ENCODE measurements around the gene FZD2. TPM values are rescaled to one million over a fixed set of nuclear protein-coding genes. Genes with fewer than 3 reads are reported as not detected.

The FZD2 gene
- polyA plus RNA-seq, 3 donors, result 30.7 to 48.9 (median 38.2) TPM

- DNase-seq, result no peak
Observed at GRCh38 chr17:44602970-44603369, 45.7 kb downstream of the FZD2 start.

DNA sequence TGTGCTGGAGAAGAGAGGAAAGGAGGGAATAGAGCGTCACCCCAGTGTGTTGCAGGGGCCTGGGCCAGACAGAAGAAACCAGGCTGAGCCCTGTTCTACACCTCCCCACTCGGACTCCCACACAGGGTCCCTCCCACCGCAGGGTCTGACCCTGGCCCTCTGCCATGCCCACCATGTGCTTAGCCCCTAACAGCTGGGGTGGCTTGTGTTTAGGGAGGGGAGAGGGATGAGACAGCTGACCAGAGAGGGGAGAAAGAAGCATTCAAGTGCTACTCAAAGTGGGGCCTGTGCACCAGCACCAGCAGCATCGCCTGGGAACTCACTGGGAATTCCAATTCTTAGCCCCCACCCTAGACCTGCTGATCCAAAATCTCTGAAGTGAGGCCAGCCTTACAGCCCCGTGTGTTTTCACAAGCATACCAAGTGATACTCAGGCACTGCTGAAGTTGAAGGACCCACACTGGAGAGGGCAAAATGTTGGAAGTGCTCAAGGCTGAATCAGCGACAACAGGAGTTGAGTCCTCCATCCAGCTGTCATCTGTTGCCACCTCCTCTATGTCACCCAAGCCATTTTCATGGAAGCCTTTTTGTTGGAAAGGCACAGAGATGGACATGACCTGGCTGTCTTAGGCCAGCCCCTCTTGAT is 47.0 kb downstream of the FZD2 start:
- DNase-seq, result no peak

DNA sequence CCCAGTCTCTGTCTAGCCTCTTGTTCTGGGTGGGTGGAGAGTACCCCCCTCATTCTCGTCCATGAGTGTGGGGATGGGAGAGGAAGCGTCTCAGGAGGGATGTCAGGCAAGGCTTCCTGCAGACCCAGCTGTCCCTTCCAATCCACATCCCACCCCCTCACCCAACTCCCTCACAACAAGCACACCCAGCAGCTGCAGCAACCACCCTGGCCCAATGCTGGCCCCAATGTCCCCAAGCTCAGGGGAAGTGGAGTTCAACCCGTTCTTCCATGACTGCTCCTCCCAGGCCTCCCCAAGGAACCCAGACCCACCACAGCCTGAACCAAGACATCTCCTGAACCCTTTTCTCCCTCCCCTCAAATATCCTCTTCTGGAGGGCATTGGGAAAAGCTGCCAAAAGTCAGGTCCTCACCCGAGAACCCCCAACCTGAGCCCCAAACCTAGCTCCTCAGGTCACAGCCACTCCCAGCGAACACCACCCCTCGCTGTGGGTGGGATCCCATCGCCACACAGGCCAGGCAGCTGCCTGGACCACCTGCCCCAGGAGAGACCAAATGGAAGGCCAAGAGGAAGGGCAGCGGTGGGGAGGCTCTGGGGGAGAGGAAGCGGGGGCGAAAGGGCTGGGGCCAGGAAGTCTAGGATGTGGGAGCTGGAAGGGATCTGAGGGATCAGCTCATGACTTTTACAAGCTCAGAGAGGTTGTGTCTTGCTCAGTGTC is 47.6 kb downstream of the FZD2 start:
- no peak for DNase-seq

DNA sequence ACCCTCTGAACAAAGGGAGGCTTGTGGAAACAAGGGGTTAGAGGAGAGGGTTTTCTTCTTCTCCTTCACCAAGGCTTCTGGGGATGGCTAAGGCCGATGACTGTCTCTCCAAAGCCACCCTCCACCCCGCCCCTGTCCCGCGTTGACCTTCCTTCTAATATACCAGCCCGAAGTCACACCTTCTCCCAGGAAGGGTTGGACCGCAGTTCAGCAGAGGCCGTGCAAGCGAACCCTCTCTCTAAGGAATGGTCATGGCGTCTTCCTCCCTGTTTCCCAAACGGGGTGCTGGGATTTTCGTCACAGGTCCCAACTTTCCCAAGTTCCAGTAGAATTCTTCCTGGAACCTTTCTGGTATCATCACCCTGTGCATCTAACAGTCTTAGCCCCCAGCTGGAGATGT is 49.4 kb downstream of the FZD2 start:
- no peak for DNase-seq

DNA sequence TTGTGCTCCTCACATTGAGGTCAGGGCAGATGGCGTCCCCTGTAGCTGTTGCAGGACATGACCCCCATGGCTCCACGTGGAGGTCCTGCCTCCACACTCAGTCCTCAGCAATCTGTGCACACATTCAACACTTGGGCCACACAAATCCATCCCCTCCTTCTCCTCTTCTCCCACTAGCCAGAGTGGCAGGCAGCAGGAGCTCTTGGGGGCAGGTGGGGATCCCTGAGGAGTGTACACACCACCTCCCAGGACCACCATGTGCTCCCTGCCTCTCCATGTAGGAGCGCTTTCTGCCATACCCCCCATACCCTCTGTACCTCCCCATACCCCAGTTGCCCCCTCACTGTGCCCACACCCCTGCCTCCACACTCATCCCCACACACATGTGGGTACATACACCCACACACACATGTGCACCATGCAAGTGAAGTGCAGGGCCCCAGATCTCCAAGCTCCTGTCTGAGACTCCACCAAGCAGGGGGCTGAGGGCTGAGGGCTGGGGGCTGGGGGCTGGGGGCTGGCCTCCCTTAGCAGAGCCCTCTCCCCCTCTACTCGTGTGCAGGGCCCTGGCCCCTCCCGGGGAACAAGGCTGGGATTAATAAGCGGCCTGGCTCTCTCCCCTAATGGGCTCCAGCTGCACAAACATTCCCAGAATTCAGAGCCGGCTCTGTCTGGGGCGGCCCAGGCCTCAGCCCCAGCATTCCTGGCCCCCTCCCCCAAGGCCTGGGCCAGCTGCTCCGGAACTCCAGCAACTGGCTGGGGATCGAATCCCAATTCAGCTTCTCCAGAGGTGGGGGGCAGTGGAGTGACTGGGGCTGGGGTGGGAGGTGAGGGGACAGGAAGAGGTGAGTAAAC is 50.8 kb downstream of the FZD2 start:
- DNase-seq, result peak; percentile 79

- DNase-seq, result no peak
Observed at GRCh38 chr17:44608727-44609435, 51.6 kb downstream of the FZD2 start.

GRCh38 chr17:44610331-44610730 is 53.0 kb downstream of the FZD2 start:
- peak; percentile 50 for DNase-seq

Other genes starting within 250 kb of the FZD2 start
- 1 to 10 TPM; 1.7 to 2.7 (median 1.7) TPM for gene RUNDC3A, start 248.9 kb upstream of the FZD2 start, polyA plus RNA-seq (ENCODE audit: insufficient read length in 3 of 3)
- gene SLC25A39, start 232.7 kb upstream of the FZD2 start, polyA plus RNA-seq (ENCODE audit: insufficient read length in 3 of 3), result 100 to 1,000 TPM; 107 to 135 (median 117) TPM
- gene GRN, start 212.2 kb upstream of the FZD2 start, polyA plus RNA-seq (ENCODE audit: insufficient read length in 3 of 3), result 100 to 1,000 TPM; 270 to 310 (median 292) TPM
- 10 to 100 TPM; 42.7 to 54.6 (median 49.1) TPM for gene FAM171A2, start 193.6 kb upstream of the FZD2 start, polyA plus RNA-seq (ENCODE audit: insufficient read length in 3 of 3)
- gene ITGA2B, start 167.8 kb upstream of the FZD2 start, polyA plus RNA-seq (ENCODE audit: insufficient read length in 3 of 3), result 1 to 10 TPM; 5.4 to 7.0 (median 5.5) TPM
- gene GPATCH8, start 54.1 kb upstream of the FZD2 start, polyA plus RNA-seq (ENCODE audit: insufficient read length in 3 of 3), result 10 to 100 TPM; 37.9 to 62.8 (median 59.8) TPM
- 1 to 10 TPM; 1.7 to 3.5 (median 3.3) TPM for gene MEIOC, start 99.0 kb downstream of the FZD2 start, polyA plus RNA-seq (ENCODE audit: insufficient read length in 3 of 3)
- 10 to 100 TPM; 33.7 to 34.4 (median 34.2) TPM for gene CCDC43, start 132.3 kb downstream of the FZD2 start, polyA plus RNA-seq (ENCODE audit: insufficient read length in 3 of 3)
- 10 to 100 TPM; 12.0 to 21.5 (median 18.5) TPM for gene DBF4B, start 151.2 kb downstream of the FZD2 start, polyA plus RNA-seq (ENCODE audit: insufficient read length in 3 of 3)
- gene ADAM11, start 201.5 kb downstream of the FZD2 start, polyA plus RNA-seq (ENCODE audit: insufficient read length in 3 of 3), result 1 to 10 TPM; 2.7 to 3.7 (median 3.4) TPM

Measured in renal pelvis (tissue), 4 donors.